Gastrocnemius medialis (tissue), 4 donors: ENCODE data around the gene AP1G1. TPM values are rescaled to one million over a fixed set of nuclear protein-coding genes. Genes with fewer than 3 reads are reported as not detected.

Source experiments
- ATAC-seq, 2 donors: fragments of 150-250 bp; one replicate each; pipeline ENCODE4 v1.9.1; 2016
- DNase-seq, 2 donors: peaks; one replicate each; pipeline ENCODE4 v3.0.0-alpha.2; 2019
- H3K27ac ChIP-seq, 4 donors: fragments of 200-600 bp; sonication (generic); 1 replicate in 1 of 4; 2 replicates in 3 of 4; pipeline ENCODE4 v1.5.1; 2016 to 2018; ENCODE audit warnings: mild to moderate bottlenecking in 2 of 4, moderate library complexity in 1 of 4
- H3K27me3 ChIP-seq, 3 donors: fragments of 200-600 bp; sonication (generic) in 2 of 3; 1 replicate in 1 of 3; 2 replicates in 2 of 3; pipeline versions ENCODE4 v1.5.1 to v1.6.0; 2016 to 2019; ENCODE audit warnings: mild to moderate bottlenecking in 1 of 3, moderate library complexity in 1 of 3
- H3K36me3 ChIP-seq, 2 donors: fragments of 200-600 bp; sonication (generic) in 1 of 2; one replicate each; pipeline ENCODE4 v1.5.1; 2017 to 2018
- H3K4me1 ChIP-seq, 2 donors: fragments of 200-600 bp; sonication (generic) in 1 of 2; one replicate each; pipeline ENCODE4 v1.5.1; 2016 to 2017; ENCODE audit warnings: mild to moderate bottlenecking in 2 of 2
- H3K4me3 ChIP-seq, 4 donors: fragments of 200-600 bp; sonication (generic) in 3 of 4; 1 replicate in 1 of 4; 2 replicates in 3 of 4; pipeline ENCODE4 v1.5.1; 2016 to 2019; ENCODE audit warnings: mild to moderate bottlenecking in 2 of 4
- H3K9me3 ChIP-seq, 3 donors: fragments of 200-600 bp; sonication (generic) in 2 of 3; 1 replicate in 1 of 3; 2 replicates in 2 of 3; pipeline ENCODE4 v1.5.1; 2016 to 2019
- CTCF ChIP-seq, 5 experiments: fragments of 450-650 bp in 3 of 5; fragments of 200-600 bp in 2 of 5; sonication (generic) in 2 of 5; IDR thresholded peaks in 4 of 5; conservative IDR thresholded peaks in 1 of 5; 1 replicate in 4 of 5; 2 replicates in 1 of 5; pipeline ENCODE4 v1.5.1; 2016 to 2019; ENCODE audit warnings: antibody characterized with exemption in 5 of 5, mild to moderate bottlenecking in 3 of 5, moderate library complexity in 3 of 5
- POLR2A ChIP-seq, 2 donors: fragments of 450-650 bp; IDR thresholded peaks; one replicate each; pipeline ENCODE4 v1.6.1; 2017; ENCODE audit warnings: antibody characterized with exemption in 2 of 2, mild to moderate bottlenecking in 2 of 2, moderate library complexity in 2 of 2
- in situ Hi-C, 4 donors: fragments of 200-750 bp; cut with MboI; loops; one replicate each; pipeline versions ENCODE4 v1.15.0 to v1.8.0; 2017; ENCODE audit warnings: low sequenced_read_pairs in 4 of 4
- intact Hi-C: fragments of 100-400 bp; cut with DNase I; formaldehyde crosslinking; loops from one replicate; pipeline ENCODE4 v1.15.1; 2023; ENCODE audit warnings: low total_unique reads
- total RNA-seq, 4 donors: library from RNA; depleted of rRNA; stranded (reverse); fragments of >200 nt; gene quantifications; one replicate each; pipeline versions ENCODE4 v1.1.0 to v1.2.3, GENCODE V29; 2016

AP1G1 gene
- total RNA-seq, 4 donors from 2014 or later, result 60.7 to 80.6 (median 66.3) TPM

GRCh38 chr16:71711789-71712188 is 96.8 kb downstream of the AP1G1 start:
- Histone ChIP-seq H3K4me1 (peaks cover 9 to 16% of the 10 kb centered on the region in 2 donors), H3K36me3 (no peaks in the 10 kb centered on the region), H3K27me3 (no peaks in the 10 kb centered on the region), H3K4me3 (no peak overlapping the region), H3K9me3 (no peaks in the 10 kb centered on the region), H3K27ac (no peak overlapping the region)
- DNase-seq (no peak), ATAC-seq (no peak)
- intact Hi-C loops, result no loop called here
- TF ChIP-seq POLR2A (IDR thresholded peaks at IDR 0.05) (no peak), CTCF (IDR thresholded peaks at IDR 0.05 in 4 of 5, conservative IDR thresholded peaks at IDR 0.05 in 1 of 5) (no peak)
- in situ Hi-C loops, result no loop called here

GRCh38 chr16:71709229-71709781 is 99.3 kb downstream of the AP1G1 start:
- no peaks in the 10 kb centered on the region for H3K27me3 ChIP-seq
- DNase-seq, result no peak
- H3K36me3 ChIP-seq, result no peaks in the 10 kb centered on the region
- peaks cover 9 to 16% of the 10 kb centered on the region in 2 donors for H3K4me1 ChIP-seq
- no peak for ATAC-seq
- no peaks in the 10 kb centered on the region for H3K9me3 ChIP-seq
- intact Hi-C loops, result no loop called here
- no peak overlapping the region for H3K4me3 ChIP-seq
- in situ Hi-C loops, result no loop called here
- H3K27ac ChIP-seq, result no peak overlapping the region
- no peak for TF ChIP-seq POLR2A (IDR thresholded peaks at IDR 0.05)
- TF ChIP-seq CTCF (IDR thresholded peaks at IDR 0.05 in 4 of 5, conservative IDR thresholded peaks at IDR 0.05 in 1 of 5), result no peak

GRCh38 chr16:71708696-71709095 is 99.9 kb downstream of the AP1G1 start:
- in situ Hi-C loops, result no loop called here

GRCh38 chr16:71707199-71707598 is 101.4 kb downstream of the AP1G1 start:
- no peaks in the 10 kb centered on the region for H3K27me3 ChIP-seq
- no peak overlapping the region for H3K4me3 ChIP-seq
- peak overlapping the region in 1 of 4 donors; percentile 40 for H3K27ac ChIP-seq
- intact Hi-C loops, result no loop called here
- no peak for ATAC-seq
- no peak for DNase-seq
- TF ChIP-seq POLR2A (IDR thresholded peaks at IDR 0.05) (no peak), CTCF (IDR thresholded peaks at IDR 0.05 in 4 of 5, conservative IDR thresholded peaks at IDR 0.05 in 1 of 5) (no peak)
- H3K4me1 ChIP-seq, result peaks cover 9 to 16% of the 10 kb centered on the region in 2 donors
- no peaks in the 10 kb centered on the region for H3K36me3 ChIP-seq
- no peaks in the 10 kb centered on the region for H3K9me3 ChIP-seq
- in situ Hi-C loops, result no loop called here

More at GRCh38 chr16:71708696-71709095, 99.9 kb downstream of the AP1G1 start:
- H3K27ac ChIP-seq, result no peak overlapping the region
- no peaks in the 10 kb centered on the region for H3K27me3 ChIP-seq
- H3K4me1 ChIP-seq, result peaks cover 9 to 16% of the 10 kb centered on the region in 2 donors
- H3K9me3 ChIP-seq, result no peaks in the 10 kb centered on the region
- intact Hi-C loops, result no loop called here
- H3K36me3 ChIP-seq, result no peaks in the 10 kb centered on the region
- DNase-seq (no peak), ATAC-seq (no peak)
- no peak overlapping the region for H3K4me3 ChIP-seq
- TF ChIP-seq CTCF (IDR thresholded peaks at IDR 0.05 in 4 of 5, conservative IDR thresholded peaks at IDR 0.05 in 1 of 5) (no peak), POLR2A (IDR thresholded peaks at IDR 0.05) (no peak)

- peaks cover 9 to 16% of the 10 kb centered on the region in 2 donors for H3K4me1 ChIP-seq
- H3K27ac ChIP-seq, result no peak overlapping the region
- in situ Hi-C loops (no loop called here), intact Hi-C loops (no loop called here)
- no peaks in the 10 kb centered on the region for H3K27me3 ChIP-seq
- H3K36me3 ChIP-seq, result no peaks in the 10 kb centered on the region
- TF ChIP-seq CTCF (IDR thresholded peaks at IDR 0.05 in 4 of 5, conservative IDR thresholded peaks at IDR 0.05 in 1 of 5), result no peak
- TF ChIP-seq POLR2A (IDR thresholded peaks at IDR 0.05), result no peak
- DNase-seq (no peak), ATAC-seq (no peak)
- no peak overlapping the region for H3K4me3 ChIP-seq
- H3K9me3 ChIP-seq, result no peaks in the 10 kb centered on the region
These were observed 102.6 kb downstream of the AP1G1 start for GRCh38 chr16:71706046-71706445.
